ENCODE data around the gene HGS.

DNA sequence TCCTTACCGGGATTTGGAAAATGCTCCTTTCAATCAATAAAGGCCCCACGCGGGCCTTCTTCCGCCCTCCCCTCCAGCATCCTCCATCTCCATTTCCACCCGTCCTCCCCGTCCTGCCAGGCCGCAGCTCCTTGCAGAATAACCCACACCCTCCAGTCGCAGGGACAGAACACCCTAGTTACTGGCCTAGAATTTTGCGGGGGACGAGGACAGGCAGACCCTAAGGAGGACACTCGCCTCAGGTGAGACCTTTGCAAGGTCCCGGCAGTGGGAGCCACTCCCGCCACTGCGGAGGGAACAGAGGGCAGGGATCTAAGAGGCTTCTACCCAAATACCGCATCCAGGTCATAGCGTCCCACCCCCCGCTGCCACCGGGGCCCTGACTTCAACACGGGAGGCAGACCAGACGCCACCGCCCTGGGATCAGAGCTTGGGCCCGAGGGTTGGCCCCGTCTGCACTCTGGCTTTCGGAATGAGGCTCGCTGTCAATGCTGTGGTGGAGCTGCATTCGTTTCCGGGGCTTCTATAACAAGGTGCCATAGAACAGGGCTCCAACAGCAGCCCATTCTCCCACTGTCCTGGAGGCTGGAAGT is 55.1 kb downstream of the HGS start:
- no peak for TF ChIP-seq YY1 (IDR thresholded peaks at IDR 0.05; ENCODE audit: insufficient read depth, insufficient read length)
- TF ChIP-seq ZNF274 (IDR thresholded peaks at IDR 0.05; ENCODE audit: low read depth, low read length), result no peak
- no peak for TF ChIP-seq SUZ12 (IDR thresholded peaks at IDR 0.05; ENCODE audit: extremely low read depth, insufficient read depth, insufficient read length)

All from NT2/D1 (cell line).